Mesothelial cell of epicardium (in vitro differentiated cells): Measurements from ENCODE around the gene DIS3L2. TPM values are rescaled to one million over a fixed set of nuclear protein-coding genes. Genes with fewer than 3 reads are reported as not detected.

Experiments used
- DNase-seq, 2 experiments: peaks; one replicate each; pipeline ENCODE4 v3.0.0; 2021; ENCODE audit warnings: low spot score in 2 of 2; ENCODE audit not compliant: unreplicated experiment in 2 of 2
- H3K27ac Mint-ChIP-seq: 2 replicates; pipeline ENCODE4 v1.8.0; 2021; ENCODE audit warnings: mixed read lengths
- H3K27me3 Mint-ChIP-seq: 2 replicates; pipeline ENCODE4 v1.8.0; 2021; ENCODE audit warnings: low read depth, mixed read lengths
- H3K36me3 Mint-ChIP-seq: 2 replicates; pipeline ENCODE4 v1.8.0; 2021; ENCODE audit warnings: mixed read lengths
- H3K4me1 Mint-ChIP-seq: 2 replicates; pipeline ENCODE4 v1.8.0; 2021; ENCODE audit warnings: mixed read lengths
- H3K4me3 Mint-ChIP-seq: 2 replicates; pipeline ENCODE4 v1.8.0; 2021; ENCODE audit warnings: mild to moderate bottlenecking, moderate library complexity, mixed read lengths
- H3K9me3 Mint-ChIP-seq: 2 replicates; pipeline ENCODE4 v1.8.0; 2021; ENCODE audit warnings: mixed read lengths
- CTCF ChIP-seq: fragments of 200-600 bp; sonication (generic); IDR thresholded peaks from one replicate; pipeline ENCODE4 v1.5.0; 2021; ENCODE audit warnings: antibody characterized with exemption; ENCODE audit not compliant: unreplicated experiment
- total RNA-seq: library from RNA; stranded (reverse); gene quantifications from 3 replicates; pipeline ENCODE4 v1.2.1, GENCODE V29; 2021

Gene DIS3L2
- total RNA-seq, 1 donor from 2014 or later, result 74.4 TPM

GRCh38 chr2:232038881-232039485 is 77.5 kb downstream of the DIS3L2 start:
- no peaks in the 10 kb centered on the region for H3K27me3 Mint-ChIP-seq
- peaks cover 24% of the 10 kb centered on the region for H3K9me3 Mint-ChIP-seq
- TF ChIP-seq CTCF, result no peak
- H3K4me1 Mint-ChIP-seq, result no peaks in the 10 kb centered on the region
- no peak overlapping the region for H3K27ac Mint-ChIP-seq
- peaks cover 36% of the 10 kb centered on the region for H3K36me3 Mint-ChIP-seq
- H3K4me3 Mint-ChIP-seq, result no peak overlapping the region
- no peak for DNase-seq

- Mint-ChIP-seq H3K9me3 (peaks cover 5% of the 10 kb centered on the region), H3K4me3 (no peak overlapping the region), H3K27ac (no peak overlapping the region), H3K36me3 (peaks cover 16% of the 10 kb centered on the region), H3K4me1 (no peaks in the 10 kb centered on the region), H3K27me3 (no peaks in the 10 kb centered on the region)
- DNase-seq, result no peak
- TF ChIP-seq CTCF, result no peak
These were observed 81.5 kb downstream of the DIS3L2 start for GRCh38 chr2:232042911-232043574.

GRCh38 chr2:232043966-232044365 is 82.5 kb downstream of the DIS3L2 start:
- H3K27me3 Mint-ChIP-seq, result no peaks in the 10 kb centered on the region
- no peaks in the 10 kb centered on the region for H3K4me1 Mint-ChIP-seq
- no peak for DNase-seq
- TF ChIP-seq CTCF, result no peak
- H3K36me3 Mint-ChIP-seq, result peaks cover 16% of the 10 kb centered on the region
- no peak overlapping the region for H3K27ac Mint-ChIP-seq
- peaks cover 5% of the 10 kb centered on the region for H3K9me3 Mint-ChIP-seq
- no peak overlapping the region for H3K4me3 Mint-ChIP-seq

- no peak overlapping the region for H3K4me3 Mint-ChIP-seq
- TF ChIP-seq CTCF, result no peak
- no peak for DNase-seq
- H3K27me3 Mint-ChIP-seq, result no peaks in the 10 kb centered on the region
- H3K9me3 Mint-ChIP-seq, result peaks cover 5% of the 10 kb centered on the region
- H3K27ac Mint-ChIP-seq, result no peak overlapping the region
- H3K36me3 Mint-ChIP-seq, result peaks cover 12% of the 10 kb centered on the region
- peaks cover 3% of the 10 kb centered on the region for H3K4me1 Mint-ChIP-seq
These were observed 87.8 kb downstream of the DIS3L2 start for GRCh38 chr2:232049350-232049749.

- DNase-seq, result no peak
- Mint-ChIP-seq H3K36me3 (peaks cover 13% of the 10 kb centered on the region), H3K27ac (no peak overlapping the region), H3K4me1 (peaks cover 3% of the 10 kb centered on the region), H3K27me3 (no peaks in the 10 kb centered on the region), H3K9me3 (peaks cover 16% of the 10 kb centered on the region), H3K4me3 (no peak overlapping the region)
- TF ChIP-seq CTCF, result no peak
These were observed 91.1 kb downstream of the DIS3L2 start for GRCh38 chr2:232052591-232052990.
